Right renal pelvis (tissue), 4 donors: Measurements from ENCODE around the gene PSMC2. TPM values are rescaled to one million over a fixed set of nuclear protein-coding genes. Genes with fewer than 3 reads are reported as not detected.
"Not testable (repeated sequence)": the region's sequence is repeated elsewhere in the genome, so short reads cannot be mapped to it uniquely, and the experiment has no call there.

Source experiments
- DNase-seq, 4 donors: peaks; one replicate each; pipeline ENCODE4 v3.0.0-alpha.2; 2013; ENCODE audit warnings: low read depth in 4 of 4, low spot score in 3 of 4, missing footprints in 1 of 4
- polyA plus RNA-seq, 4 donors: library from polyadenylated mRNA; unstranded; fragments of 120-200 nt; gene quantifications; one replicate each; pipeline ENCODE4 v1.2.1, GENCODE V29; 2013; ENCODE audit not compliant: insufficient read length in 4 of 4

The PSMC2 gene
- polyA plus RNA-seq, 4 donors, result 112 to 120 (median 116) TPM

GRCh38 chr7:103373866-103374643, 26.6 kb downstream of the PSMC2 start:
- no peak for DNase-seq

- no peak for DNase-seq
Measured at GRCh38 chr7:103379270-103379975, 32.0 kb downstream of the PSMC2 start.

- no peak for DNase-seq
Measured at GRCh38 chr7:103380395-103381191, 33.1 kb downstream of the PSMC2 start.

- DNase-seq, result no peak
Measured at GRCh38 chr7:103381280-103382031, 34.0 kb downstream of the PSMC2 start.

GRCh38 chr7:103382032-103382402, 34.6 kb downstream of the PSMC2 start:
- no peak for DNase-seq

- DNase-seq, result no peak
Measured at GRCh38 chr7:103387242-103387641, 39.8 kb downstream of the PSMC2 start.

GRCh38 chr7:103388469-103389140, 41.2 kb downstream of the PSMC2 start:
- no peak for DNase-seq

GRCh38 chr7:103389263-103389662, 41.8 kb downstream of the PSMC2 start:
- DNase-seq, result no peak

- DNase-seq, result no peak
Measured at GRCh38 chr7:103391150-103391549, 43.7 kb downstream of the PSMC2 start.

GRCh38 chr7:103391976-103392375, 44.5 kb downstream of the PSMC2 start:
- DNase-seq, result no peak

GRCh38 chr7:103394566-103394965, 47.1 kb downstream of the PSMC2 start:
- DNase-seq, result no peak

- DNase-seq, result no peak
Measured at GRCh38 chr7:103395071-103395470, 47.6 kb downstream of the PSMC2 start.

- DNase-seq, result no peak
Measured at GRCh38 chr7:103396471-103396870, 49.0 kb downstream of the PSMC2 start.

GRCh38 chr7:103398483-103399127, 51.2 kb downstream of the PSMC2 start:
- DNase-seq, result no peak

GRCh38 chr7:103399687-103400086, 52.2 kb downstream of the PSMC2 start:
- DNase-seq, result not testable (repeated sequence)

GRCh38 chr7:103405789-103406613, 58.6 kb downstream of the PSMC2 start:
- not testable (repeated sequence) for DNase-seq

GRCh38 chr7:103412151-103412550, 64.7 kb downstream of the PSMC2 start:
- DNase-seq, result no peak

- DNase-seq, result no peak
Measured at GRCh38 chr7:103413407-103413806, 66.0 kb downstream of the PSMC2 start.

GRCh38 chr7:103418241-103418640, 70.8 kb downstream of the PSMC2 start:
- DNase-seq, result no peak
